Hematopoietic multipotent progenitor cell treated with erythropoietin and hydrocortisone succinate and interleukin-3 and kit ligand, for 4 days (in vitro differentiated cells): ENCODE results near the gene CALHM3.
A peak's percentile ranks its signal among the peaks of the same experiment; 100 is the strongest.

ENCODE experiments used
- DNase-seq: peaks from one replicate; pipeline ENCODE4 v3.0.0-alpha.2; 2015

The CALHM3 gene

GRCh38 chr10:103474077-103474476 lies 5.0 kb downstream of the CALHM3 start:
- no peak for DNase-seq

DNA sequence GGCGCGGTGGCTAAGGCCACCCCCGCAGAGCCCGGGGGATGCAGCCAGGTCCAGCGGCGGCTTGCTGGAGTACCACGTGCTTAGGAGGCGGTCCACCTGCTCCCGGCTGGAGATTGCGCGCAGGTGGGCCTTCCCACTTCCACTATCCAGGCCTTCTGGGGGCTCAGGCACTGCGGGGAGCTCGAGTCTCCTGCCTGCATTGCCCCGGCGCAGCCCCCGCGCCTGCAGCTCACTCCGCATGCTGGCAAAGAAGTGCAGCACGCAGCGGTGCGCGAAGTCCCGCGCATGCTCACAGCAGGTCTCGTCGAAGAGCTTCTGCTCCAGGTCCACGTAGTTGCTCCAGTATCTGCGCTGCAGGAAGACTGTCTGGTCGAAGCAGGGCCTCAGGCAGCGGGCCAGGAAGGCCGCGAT lies 5.8 kb downstream of the CALHM3 start:
- DNase-seq = no peak

DNA sequence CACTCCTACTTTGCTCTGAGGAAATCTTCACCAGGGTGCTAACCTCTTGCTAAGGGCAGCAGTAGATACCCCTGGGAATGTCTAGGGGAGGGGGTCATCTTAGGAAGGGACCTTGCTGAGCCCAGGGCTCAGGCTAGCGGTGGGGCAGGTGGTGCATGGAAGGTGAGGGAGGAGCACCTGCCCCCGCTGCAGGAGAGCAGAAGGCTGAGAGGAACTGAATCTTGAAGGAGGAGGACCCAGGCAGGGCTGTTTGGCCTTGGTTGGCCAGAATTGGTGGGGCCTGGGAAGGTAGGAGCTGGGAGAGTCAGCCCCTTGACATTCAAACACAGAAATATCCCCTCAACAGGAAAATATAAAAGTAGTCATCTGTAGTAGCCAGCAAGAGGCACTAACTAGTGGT lies 7.0 kb downstream of the CALHM3 start:
- DNase-seq = no peak

DNA sequence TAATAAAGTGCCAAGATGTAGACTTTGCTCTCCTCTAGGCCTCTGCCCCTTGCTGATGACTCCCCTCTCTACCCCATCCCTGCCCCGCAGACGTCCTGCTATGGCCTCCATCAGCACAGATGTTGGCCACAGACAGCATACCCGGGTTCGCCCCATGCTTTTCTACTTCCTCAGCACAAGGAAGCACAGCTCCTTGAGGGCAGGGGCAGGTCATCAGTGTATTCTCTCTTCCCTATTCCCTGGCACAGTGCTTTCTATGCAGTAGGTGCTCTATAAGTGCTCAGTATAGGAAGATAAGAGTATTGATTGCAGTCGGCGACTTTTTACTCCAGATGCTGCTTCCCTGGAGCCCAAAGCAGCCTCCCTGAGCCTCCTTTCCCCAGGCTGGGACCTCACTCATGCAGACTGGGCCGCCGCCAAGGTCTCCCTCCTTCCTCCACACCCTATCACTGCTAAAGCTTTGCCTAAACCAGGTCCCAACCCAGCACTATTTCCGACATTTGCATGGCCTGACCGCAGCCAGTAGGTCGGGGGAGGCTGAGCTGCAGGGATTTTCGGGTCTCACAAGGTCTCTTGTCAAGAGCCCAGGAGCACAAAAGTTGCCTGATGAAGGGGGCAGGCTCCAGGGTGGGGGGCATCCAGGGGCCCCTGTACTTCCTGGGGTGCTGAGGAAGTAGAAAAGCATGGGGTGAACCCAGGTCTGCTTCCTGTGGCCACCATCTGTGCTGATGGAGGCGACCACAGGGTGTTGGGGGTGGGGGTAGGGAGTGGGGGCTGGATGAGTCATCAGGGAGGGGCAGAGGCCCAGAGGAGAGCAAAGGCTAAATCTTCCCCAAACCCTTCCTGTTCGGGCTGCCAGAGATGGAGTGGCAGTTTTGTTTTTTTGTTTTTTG lies 8.0 kb downstream of the CALHM3 start:
- DNase-seq = peak; percentile 91

GRCh38 chr10:103469201-103469600 lies 9.8 kb downstream of the CALHM3 start:
- DNase-seq = no peak

GRCh38 chr10:103467406-103467805 lies 11.6 kb downstream of the CALHM3 start:
- DNase-seq = no peak

DNA sequence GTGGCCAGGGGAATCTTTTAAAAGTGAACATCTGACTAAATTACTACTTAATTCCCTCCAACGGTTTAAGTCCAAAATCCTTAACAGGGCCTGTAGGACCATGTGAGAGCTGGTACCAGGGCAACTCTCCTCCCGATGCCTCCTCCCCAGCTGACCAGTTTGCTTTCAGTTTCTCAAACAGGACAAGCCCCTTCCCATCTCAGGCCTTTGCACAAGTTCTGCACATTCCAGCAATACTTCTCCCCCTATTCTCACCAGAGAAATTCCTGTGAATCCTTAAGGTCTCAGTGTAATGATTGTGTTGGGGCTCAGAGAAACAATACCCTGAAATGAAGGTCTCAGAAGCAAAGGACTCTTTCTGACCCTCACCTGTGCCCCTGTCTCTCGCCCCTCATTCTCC lies 12.3 kb downstream of the CALHM3 start:
- DNase-seq = no peak

GRCh38 chr10:103465411-103466179 lies 13.4 kb downstream of the CALHM3 start:
- no peak for DNase-seq

DNA sequence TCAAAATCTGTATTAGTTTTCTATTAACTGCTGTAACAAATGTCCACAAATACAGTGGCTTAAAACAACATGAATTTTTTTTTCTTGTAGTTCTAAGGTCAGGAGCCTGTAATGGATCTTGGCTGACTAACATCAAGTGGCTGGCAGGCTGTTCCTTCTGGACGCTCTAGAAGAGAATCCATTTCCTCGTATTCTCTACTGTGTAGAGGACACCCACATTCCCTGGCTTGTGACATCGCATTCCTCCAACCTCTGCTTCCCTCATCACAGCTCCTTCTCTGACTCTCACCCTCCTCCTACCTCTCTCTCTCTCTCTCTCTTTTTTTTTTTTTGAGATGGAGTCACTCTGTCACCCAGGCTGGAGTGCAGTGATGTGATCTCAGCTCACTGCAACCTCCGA lies 15.5 kb downstream of the CALHM3 start:
- DNase-seq = no peak

DNA sequence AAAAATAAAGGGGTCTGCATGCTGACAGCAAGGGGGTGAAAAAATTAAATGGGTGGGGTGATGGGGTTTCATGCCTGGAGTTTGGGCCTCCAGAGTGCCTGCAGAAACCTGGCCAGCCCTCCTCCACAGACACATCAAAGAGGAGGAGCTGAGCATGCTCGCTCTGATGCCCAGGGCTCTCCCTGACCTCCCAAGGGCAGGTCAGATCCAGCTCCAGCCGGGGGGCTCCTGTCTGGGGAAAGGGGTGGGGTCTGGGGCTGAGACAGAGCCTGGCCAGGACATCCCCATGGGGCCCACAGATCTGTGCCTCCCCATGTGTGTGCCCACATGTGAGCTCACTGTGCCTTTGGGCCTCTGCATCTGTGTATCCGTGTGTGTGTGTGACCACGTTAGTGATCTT lies 19.4 kb downstream of the CALHM3 start:
- DNase-seq = no peak

DNA sequence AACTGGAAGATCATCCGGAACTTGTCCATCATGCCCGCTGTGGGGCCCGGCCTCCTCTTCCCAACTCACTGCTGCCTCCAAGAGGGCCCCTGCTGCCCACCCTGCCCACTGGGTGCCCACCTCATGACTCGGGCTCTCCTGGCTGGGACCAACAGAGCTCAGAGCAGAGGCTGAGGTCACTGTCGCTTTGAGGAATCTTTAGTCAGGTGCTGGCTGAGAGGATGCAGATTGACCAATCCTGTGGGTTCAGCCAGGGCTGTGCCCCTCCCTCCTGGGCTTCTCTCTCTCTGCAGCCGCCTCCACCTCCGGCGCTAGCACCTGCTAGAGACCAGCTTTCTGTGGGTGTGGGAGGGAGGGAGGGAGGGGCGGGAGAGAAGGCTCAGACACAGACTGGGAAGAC lies 20.3 kb downstream of the CALHM3 start, which contains the start of gene CALHM1:
Gene CALHM1, minus strand, starts transcription at position 181 of the 400 bp plus-strand sequence. Its CDS starts 149 bp downstream, at position 32.
- peak; percentile 18 for DNase-seq

DNA sequence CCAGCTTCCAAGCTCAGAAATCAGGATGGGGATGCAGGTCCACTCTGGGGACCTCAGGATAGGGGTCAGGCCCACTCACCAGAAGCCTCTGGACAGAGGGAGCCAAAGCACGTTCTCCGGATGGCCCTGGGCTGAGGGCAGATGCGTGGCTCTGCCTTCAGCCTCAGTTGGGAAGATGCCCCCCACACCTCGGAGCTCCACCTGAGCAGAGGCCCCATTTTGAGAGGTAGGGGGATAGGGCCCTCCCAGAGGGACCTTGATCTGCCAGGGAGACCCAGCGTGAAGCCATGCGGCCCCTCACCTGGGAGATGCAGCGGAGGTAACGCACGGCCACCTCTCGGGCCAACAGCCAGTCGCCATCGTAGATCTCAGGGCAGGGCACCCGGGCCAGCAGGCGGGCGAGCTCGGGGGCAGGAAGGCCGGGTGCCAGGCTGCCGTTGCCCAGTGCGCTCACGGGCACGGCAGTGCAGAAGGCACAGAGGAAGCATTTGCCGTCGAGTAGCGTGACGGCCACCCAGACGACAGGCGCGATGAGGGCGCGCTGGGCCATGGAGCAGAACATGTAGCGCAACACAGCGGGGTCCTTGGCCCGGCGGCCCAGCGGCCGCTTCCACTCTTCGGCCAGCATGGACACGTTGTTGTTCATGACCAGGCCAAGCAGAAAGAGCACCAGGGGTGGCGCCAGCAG lies 21.0 kb downstream of the CALHM3 start:
- no peak for DNase-seq

GRCh38 chr10:103457176-103457712 lies 21.8 kb downstream of the CALHM3 start:
- DNase-seq = no peak

DNA sequence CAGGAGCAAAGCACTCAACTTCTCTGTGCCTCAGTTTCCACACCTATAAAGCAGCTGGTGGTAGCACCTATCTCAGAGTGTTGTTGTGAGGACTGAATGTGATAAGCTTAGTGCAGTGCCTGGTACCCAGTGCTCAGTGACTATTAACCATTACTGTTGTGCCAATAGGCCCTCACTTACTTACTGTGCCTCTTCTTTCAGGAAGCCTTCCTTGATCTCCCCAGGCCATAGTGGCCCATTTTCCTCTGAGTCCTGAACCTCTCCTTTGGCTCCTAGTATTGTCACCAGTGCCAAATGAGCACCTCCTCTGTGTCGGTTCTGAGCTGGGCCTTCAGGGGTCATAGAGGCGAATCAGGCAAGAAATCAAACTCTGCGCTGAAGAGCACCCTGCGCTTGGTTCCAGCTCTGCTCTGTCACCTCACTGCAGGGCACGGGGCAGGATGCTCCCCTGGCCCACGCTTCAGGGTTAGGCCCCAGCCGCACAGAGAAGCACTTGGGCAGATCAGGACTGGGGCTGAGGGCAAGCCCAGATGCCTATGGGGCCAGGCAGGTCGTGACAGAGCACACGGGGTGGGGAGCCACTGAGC lies 22.9 kb downstream of the CALHM3 start:
- no peak for DNase-seq

GRCh38 chr10:103455235-103455634 lies 23.8 kb downstream of the CALHM3 start:
- no peak for DNase-seq

GRCh38 chr10:103454026-103454425 lies 25.0 kb downstream of the CALHM3 start:
- no peak for DNase-seq

DNA sequence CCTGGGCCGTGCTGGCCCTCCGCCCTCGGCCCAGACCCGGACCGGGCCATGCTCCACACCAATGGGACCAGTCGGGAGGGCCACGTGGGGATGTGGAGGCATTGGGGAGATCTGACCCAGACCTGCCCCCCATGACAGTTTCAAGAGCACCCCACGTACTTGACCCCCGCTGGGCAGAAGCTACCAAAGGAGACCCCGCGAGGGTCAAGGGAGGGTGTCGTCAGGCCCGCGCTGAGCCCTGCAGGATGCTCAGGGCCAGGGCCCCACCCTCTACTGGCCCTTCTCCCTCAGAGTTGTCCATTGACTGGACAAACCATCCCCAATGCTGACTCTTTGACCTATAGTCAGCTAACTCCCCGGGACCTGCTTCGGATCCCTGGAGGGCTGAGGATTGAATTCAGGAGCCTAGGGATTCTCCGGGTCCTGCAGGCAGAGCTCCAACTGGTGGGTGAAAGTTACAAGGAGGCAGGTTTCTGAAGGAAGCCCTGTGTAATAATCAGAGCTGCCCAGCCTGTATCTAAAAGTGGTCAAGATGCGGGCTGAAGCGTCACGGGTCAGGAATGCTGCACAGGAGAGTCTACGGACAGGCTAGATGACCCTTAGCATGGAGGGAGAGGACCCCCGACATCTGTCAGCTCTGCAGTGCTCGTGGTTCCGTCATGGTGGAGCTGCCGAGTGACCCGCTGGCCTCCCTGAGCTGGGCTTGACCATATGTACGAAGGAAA lies 26.4 kb downstream of the CALHM3 start:
- no peak for DNase-seq

DNA sequence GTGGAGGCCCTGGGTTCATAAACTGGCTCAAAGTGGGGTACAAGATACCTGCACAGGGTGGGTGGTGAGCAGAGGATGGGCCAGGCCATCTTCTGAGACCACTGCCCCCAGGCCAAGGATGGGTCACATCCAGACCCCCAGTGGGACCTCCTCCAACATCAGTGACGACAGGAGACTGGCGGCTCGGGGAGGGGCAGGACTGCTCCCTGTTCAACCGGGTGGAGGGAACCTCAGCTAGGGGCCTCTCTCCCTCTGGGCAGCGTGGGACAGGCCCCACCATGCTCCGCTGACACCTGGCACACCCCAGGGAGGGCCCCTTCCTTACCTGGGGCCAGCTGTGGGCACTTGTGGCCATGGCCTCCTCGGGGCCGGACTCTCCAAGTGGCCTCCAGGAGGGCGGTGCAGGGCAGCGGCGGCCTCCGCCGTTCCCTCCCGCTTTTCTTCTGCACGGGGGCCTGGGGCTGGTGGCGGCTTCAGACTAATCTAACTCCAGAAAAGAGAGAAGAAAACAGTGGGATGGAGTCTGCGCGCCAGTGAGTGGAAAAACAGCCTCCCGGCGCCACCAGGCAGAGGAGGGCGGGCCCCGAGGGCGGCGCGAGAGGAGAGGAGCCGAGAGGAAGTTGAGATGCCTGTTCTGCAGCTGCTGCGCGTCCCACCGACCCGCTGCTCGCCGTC lies 27.1 kb downstream of the CALHM3 start, which contains the start of gene CALHM2:
Gene CALHM2, minus strand, starts transcription at position 540 of the 675 bp plus-strand sequence. CDS start 2,429 bp downstream, outside the sequence.
- DNase-seq = peak; percentile 79

- DNase-seq = peak; percentile 79
These were observed 27.8 kb downstream of the CALHM3 start for GRCh38 chr10:103451091-103451813.

DNA sequence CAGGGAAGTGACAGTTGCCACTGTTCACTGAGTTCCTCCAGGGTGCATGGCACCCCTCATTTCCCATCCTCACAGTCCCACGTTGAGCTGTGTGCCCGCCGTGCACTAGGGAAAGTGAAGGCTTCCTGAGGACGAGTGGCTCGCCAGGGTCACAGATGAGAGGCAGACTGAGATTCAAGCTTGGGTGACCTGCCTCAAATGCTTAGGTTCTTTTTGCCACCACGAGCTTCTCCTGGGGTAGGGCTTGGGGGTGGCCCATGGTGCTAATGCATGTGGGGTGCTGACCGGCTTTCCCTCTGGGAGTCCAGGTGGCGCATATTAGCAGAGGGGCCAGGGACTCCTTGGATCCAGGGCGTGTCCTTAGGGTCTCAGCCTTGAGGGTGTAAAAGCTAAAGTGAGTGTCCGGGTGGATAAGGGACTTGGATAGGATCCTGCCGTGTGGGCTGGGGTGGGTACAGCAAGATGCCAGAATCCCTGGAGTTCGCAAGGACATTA lies 28.8 kb downstream of the CALHM3 start:
- DNase-seq = no peak
